ENCODE measurements around the gene PLEKHA4. TPM values are rescaled to one million over a fixed set of nuclear protein-coding genes. Genes with fewer than 3 reads are reported as not detected.

Gene PLEKHA4, protein sequence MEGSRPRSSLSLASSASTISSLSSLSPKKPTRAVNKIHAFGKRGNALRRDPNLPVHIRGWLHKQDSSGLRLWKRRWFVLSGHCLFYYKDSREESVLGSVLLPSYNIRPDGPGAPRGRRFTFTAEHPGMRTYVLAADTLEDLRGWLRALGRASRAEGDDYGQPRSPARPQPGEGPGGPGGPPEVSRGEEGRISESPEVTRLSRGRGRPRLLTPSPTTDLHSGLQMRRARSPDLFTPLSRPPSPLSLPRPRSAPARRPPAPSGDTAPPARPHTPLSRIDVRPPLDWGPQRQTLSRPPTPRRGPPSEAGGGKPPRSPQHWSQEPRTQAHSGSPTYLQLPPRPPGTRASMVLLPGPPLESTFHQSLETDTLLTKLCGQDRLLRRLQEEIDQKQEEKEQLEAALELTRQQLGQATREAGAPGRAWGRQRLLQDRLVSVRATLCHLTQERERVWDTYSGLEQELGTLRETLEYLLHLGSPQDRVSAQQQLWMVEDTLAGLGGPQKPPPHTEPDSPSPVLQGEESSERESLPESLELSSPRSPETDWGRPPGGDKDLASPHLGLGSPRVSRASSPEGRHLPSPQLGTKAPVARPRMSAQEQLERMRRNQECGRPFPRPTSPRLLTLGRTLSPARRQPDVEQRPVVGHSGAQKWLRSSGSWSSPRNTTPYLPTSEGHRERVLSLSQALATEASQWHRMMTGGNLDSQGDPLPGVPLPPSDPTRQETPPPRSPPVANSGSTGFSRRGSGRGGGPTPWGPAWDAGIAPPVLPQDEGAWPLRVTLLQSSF
- total RNA-seq (2016; rRNA removed; fragmentation: Illumina TruSeq; extraction: Trizol) = 4.3 and 6.0 TPM in 2 replicates
- 3.7 and 5.1 TPM in 2 replicates for total RNA-seq (2016; cell fraction: cytosol; rRNA removed; fragmentation: Illumina TruSeq; extraction: Trizol; ENCODE audit: low read depth)
- total RNA-seq (2016; cell fraction: insoluble cytoplasmic fraction; rRNA removed; fragmentation: Illumina TruSeq; extraction: Trizol) = 3.0 and 5.6 TPM in 2 replicates
- 4.6 and 5.1 TPM in 2 replicates for total RNA-seq (2016; cell fraction: membrane; rRNA removed; fragmentation: Illumina TruSeq; extraction: Trizol)
- total RNA-seq (2016; cell fraction: nucleus; rRNA removed; fragmentation: Illumina TruSeq; extraction: Trizol) = 5.1 and 5.4 TPM in 2 replicates
- polyA plus RNA-seq (2011; rRNA removed) = 4.8 and 6.0 TPM in 2 replicates
- 2.3 and 4.7 TPM in 2 replicates for polyA plus RNA-seq (2011; cell fraction: cytosol; rRNA removed)
- polyA plus RNA-seq (2011; cell fraction: nucleus; rRNA removed) = 16.9 and 18.5 TPM in 2 replicates
- polyA plus RNA-seq (2012) = 3.4 TPM in 2 replicates
- 1.3 and 2.3 TPM in 2 replicates for polyA plus RNA-seq (2016; cell fraction: cytosol; fragmentation: Illumina TruSeq; extraction: Trizol; ENCODE audit: low read depth)
- polyA plus RNA-seq (2016; cell fraction: insoluble cytoplasmic fraction; fragmentation: Illumina TruSeq; extraction: Trizol; ENCODE audit: low read depth) = 5.4 and 7.3 TPM in 2 replicates
- 3.8 and 5.1 TPM in 2 replicates for polyA plus RNA-seq (2016; cell fraction: membrane; fragmentation: Illumina TruSeq; extraction: Trizol; ENCODE audit: low read depth)
- 11.7 and 12.4 TPM in 2 replicates for polyA plus RNA-seq (2016; cell fraction: nucleus; fragmentation: Illumina TruSeq; extraction: Trizol; ENCODE audit: insufficient read depth, low read depth)
- polyA minus RNA-seq (2011; rRNA and poly(A)+ RNA removed; ENCODE audit: low replicate concordance) = 0.70 and 1.2 TPM in 2 replicates
- polyA minus RNA-seq (2011; cell fraction: cytosol; rRNA and poly(A)+ RNA removed) = 3.6 TPM in 2 replicates
- polyA minus RNA-seq (2011; cell fraction: nucleus; rRNA and poly(A)+ RNA removed) = 1.7 and 3.1 TPM in 2 replicates
- percentile 42 among the genes with signal in this experiment for Bru-seq, nascent RNA
- percentile 45 among the genes with signal in this experiment for BruChase-seq, experiment 1, labeled RNA remaining after a 6-hour chase
- BruChase-seq, experiment 2, labeled RNA remaining after a 2-hour chase = percentile 42 among the genes with signal in this experiment
- long read RNA-seq, experiment 1, partial matches to known transcripts = 1 of 1 reads
- long read RNA-seq, experiment 1, other reads (novel, unspliced or antisense) = 0 of 1 reads
- long read RNA-seq, experiment 2, partial matches to known transcripts = 4 of 15 reads
- long read RNA-seq, experiment 2, other reads (novel, unspliced or antisense) = 9 of 15 reads

DNA sequence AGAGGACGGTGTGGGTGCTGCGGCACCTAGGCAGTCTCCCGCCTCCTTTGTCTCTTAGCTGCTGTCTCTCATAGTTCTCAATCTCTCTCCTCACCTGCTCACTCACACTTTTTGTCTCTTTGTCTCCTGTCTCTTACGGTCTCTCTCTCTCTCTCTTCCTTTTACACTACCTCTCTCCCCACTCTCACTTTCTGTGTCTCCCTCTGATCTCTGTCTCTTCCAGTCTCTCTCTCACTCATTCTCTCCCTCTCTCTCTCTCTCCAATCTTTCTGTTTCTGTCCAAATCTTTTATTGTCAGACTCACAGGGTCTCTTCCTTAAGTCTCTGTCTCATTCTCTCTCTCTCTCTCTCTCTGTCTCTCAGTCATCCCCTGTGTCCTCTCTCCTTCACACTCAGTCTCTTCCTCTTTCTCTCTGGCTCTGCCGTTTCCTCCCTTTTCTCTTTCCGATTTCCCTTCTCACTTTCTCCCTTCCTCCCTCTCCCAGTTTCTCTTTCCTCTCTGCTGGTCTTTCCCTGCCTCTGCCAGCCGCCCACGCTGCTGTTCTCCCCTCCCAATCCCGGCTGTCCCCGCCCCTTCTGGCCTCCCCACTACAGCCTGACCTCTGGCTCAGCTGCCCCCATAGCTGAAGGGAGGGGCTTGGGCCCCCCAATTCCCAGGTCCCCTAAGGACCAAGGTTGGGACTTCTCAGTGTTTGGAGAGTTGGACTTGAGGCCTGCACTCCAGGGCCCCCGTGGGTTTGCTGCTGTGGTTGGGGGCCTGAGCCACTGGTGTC lies at the start of gene PLEKHA4:
PLEKHA4 (minus strand) TSS at position 504 of the 773 bp plus-strand sequence. CDS start 997 bp downstream, outside the sequence.
- Histone ChIP-seq H3K36me3 (replicated peaks in 1 of 2; ENCODE audit: control insufficient read depth in 1 of 2, insufficient read depth in 2 of 2, low read length in 2 of 2) (peaks cover under 1 to 3% of the 10 kb centered on the region in 2 experiments; a peak in 4 of 5 replicates), H3K4me3 (replicated peaks in 1 of 3; ENCODE audit: insufficient read depth in 1 of 3, low read depth in 2 of 3, low read length in 3 of 3) (peak within 1 kb of the TSS; percentile 58 to 83 (median 76)), H4K20me1 (ENCODE audit: insufficient read depth, low read length) (peaks cover 3% of the 10 kb centered on the region), H3K9ac (ENCODE audit: insufficient read depth, low read depth, low read length) (peak within 1 kb of the TSS; percentile 77), H3K4me1 (ENCODE audit: insufficient read depth, low read length) (peaks cover 27% of the 10 kb centered on the region), H3K27ac (ENCODE audit: extremely low read length, insufficient read depth, low read length) (peak within 1 kb of the TSS; percentile 57), H3K79me2 (ENCODE audit: insufficient read depth, low read length) (peaks cover 8% of the 10 kb centered on the region), H3K9me3 (ENCODE audit: low read length) (no peaks in the 10 kb centered on the region), H2AFZ (ENCODE audit: low read length) (peak within 1 kb of the TSS; percentile 100), H3K4me2 (ENCODE audit: low read depth, low read length) (peak within 1 kb of the TSS; percentile 95), H3K27me3 (ENCODE audit: control insufficient read depth in 1 of 2, insufficient read depth in 2 of 2, low read length in 2 of 2) (no peaks in the 10 kb centered on the region; a peak in 1 of 5 replicates)
- ChIA-PET POLR2A (interaction anchor here (0.7 to 3.1 kb wide), 9 partner anchors 25 to 125 kb away, joined by 3 to 10 read pairs (median 3); partner anchors contain the start of genes NUCB1 and RUVBL2), CTCF (ENCODE audit: low intra/inter-chr PET ratio, low total read pairs) (no interaction called here)
- in situ Hi-C loops (cut with HindIII; ENCODE audit: extremely low pct_ligation_motif_present, low pct_unique_long_range_greater_than_20kb) (no loop called here), intact Hi-C loops (cut with micrococcal nuclease; ENCODE audit: unreplicated experiment) (no loop called here)
- ATAC-seq = peak; percentile 32
- DNase-seq (ENCODE audit: low spot score) = no peak
- TSS peak; percentile 92 for BruUV-seq (replicated peaks)
- 1% methylated on average over 11 of the region's 11 CpGs for WGBS (ENCODE audit: low lambda C conversion rate)
- FAIRE-seq = no peak
- TF ChIP-seq ZNF225 (CRISPR knock-in tag; IDR thresholded peaks at IDR 0.05) (no peak), FOXC1 (CRISPR knock-in tag; IDR thresholded peaks at IDR 0.05; ENCODE audit: borderline replicate concordance) (no peak)
- TF ChIP-seq, protein P1, sequence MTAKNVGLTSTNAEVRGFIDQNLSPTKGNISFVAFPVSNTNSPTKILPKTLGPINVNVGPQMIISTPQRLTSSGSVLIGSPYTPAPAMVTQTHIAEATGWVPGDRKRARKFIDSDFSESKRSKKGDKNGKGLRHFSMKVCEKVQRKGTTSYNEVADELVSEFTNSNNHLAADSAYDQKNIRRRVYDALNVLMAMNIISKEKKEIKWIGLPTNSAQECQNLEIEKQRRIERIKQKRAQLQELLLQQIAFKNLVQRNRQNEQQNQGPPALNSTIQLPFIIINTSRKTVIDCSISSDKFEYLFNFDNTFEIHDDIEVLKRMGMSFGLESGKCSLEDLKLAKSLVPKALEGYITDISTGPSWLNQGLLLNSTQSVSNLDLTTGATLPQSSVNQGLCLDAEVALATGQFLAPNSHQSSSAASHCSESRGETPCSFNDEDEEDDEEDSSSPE (CRISPR knock-in tag; IDR thresholded peaks at IDR 0.05) = no peak
- TF ChIP-seq, protein P2, sequence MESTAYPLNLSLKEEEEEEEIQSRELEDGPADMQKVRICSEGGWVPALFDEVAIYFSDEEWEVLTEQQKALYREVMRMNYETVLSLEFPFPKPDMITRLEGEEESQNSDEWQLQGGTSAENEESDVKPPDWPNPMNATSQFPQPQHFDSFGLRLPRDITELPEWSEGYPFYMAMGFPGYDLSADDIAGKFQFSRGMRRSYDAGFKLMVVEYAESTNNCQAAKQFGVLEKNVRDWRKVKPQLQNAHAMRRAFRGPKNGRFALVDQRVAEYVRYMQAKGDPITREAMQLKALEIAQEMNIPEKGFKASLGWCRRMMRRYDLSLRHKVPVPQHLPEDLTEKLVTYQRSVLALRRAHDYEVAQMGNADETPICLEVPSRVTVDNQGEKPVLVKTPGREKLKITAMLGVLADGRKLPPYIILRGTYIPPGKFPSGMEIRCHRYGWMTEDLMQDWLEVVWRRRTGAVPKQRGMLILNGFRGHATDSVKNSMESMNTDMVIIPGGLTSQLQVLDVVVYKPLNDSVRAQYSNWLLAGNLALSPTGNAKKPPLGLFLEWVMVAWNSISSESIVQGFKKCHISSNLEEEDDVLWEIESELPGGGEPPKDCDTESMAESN (CRISPR knock-in tag; conservative IDR thresholded peaks at IDR 0.05) = no peak
- TF ChIP-seq, protein P3, sequence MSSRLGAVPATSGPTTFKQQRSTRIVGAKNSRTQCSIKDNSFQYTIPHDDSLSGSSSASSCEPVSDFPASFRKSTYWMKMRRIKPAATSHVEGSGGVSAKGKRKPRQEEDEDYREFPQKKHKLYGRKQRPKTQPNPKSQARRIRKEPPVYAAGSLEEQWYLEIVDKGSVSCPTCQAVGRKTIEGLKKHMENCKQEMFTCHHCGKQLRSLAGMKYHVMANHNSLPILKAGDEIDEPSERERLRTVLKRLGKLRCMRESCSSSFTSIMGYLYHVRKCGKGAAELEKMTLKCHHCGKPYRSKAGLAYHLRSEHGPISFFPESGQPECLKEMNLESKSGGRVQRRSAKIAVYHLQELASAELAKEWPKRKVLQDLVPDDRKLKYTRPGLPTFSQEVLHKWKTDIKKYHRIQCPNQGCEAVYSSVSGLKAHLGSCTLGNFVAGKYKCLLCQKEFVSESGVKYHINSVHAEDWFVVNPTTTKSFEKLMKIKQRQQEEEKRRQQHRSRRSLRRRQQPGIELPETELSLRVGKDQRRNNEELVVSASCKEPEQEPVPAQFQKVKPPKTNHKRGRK (CRISPR knock-in tag; IDR thresholded peaks at IDR 0.05) = peak; percentile 92
- TF ChIP-seq, protein P4, sequence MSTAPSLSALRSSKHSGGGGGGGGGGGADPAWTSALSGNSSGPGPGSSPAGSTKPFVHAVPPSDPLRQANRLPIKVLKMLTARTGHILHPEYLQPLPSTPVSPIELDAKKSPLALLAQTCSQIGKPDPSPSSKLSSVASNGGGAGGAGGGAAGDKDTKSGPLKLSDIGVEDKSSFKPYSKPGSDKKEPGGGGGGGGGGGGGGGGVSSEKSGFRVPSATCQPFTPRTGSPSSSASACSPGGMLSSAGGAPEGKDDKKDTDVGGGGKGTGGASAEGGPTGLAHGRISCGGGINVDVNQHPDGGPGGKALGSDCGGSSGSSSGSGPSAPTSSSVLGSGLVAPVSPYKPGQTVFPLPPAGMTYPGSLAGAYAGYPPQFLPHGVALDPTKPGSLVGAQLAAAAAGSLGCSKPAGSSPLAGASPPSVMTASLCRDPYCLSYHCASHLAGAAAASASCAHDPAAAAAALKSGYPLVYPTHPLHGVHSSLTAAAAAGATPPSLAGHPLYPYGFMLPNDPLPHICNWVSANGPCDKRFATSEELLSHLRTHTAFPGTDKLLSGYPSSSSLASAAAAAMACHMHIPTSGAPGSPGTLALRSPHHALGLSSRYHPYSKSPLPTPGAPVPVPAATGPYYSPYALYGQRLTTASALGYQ (CRISPR knock-in tag; IDR thresholded peaks at IDR 0.05) = no peak
